Activated B cell treated with CpG ODN at 0.5 μM for 24 hours (primary cell): ENCODE data around the gene LRIG1. TPM values are rescaled to one million over a fixed set of nuclear protein-coding genes. Genes with fewer than 3 reads are reported as not detected.

Source experiments
- ATAC-seq: fragments of 200-7000 bp; cut with Tn5 transposase; one replicate; pipeline ENCODE4 v1.10.0; 2021; ENCODE audit warnings: low read depth, mild to moderate bottlenecking, moderate library complexity
- CTCF ChIA-PET: fragments of 350-600 bp; sonication (Branson Sonifier 250); formaldehyde crosslinking; loops from one replicate; lab custom pipeline; 2021; ENCODE audit warnings: antibody characterized with exemption; lab: Charles Lee
- POLR2A ChIA-PET: fragments of 350-600 bp; sonication (Branson Sonifier 250); formaldehyde crosslinking; loops from one replicate; lab custom pipeline; 2021; ENCODE audit warnings: antibody characterized with exemption; lab: Charles Lee
- DNase-seq: peaks from one replicate; pipeline ENCODE4 v3.0.0; 2022
- H3K27ac Mint-ChIP-seq: one replicate; pipeline ENCODE4 v1.8.0; 2020; ENCODE audit warnings: mixed read lengths
- H3K27me3 Mint-ChIP-seq: one replicate; pipeline ENCODE4 v1.8.0; 2021; ENCODE audit warnings: mixed read lengths
- H3K36me3 Mint-ChIP-seq: one replicate; pipeline ENCODE4 v1.8.0; 2021; ENCODE audit warnings: low read depth, mixed read lengths
- H3K4me1 Mint-ChIP-seq: one replicate; pipeline ENCODE4 v1.8.0; 2021; ENCODE audit warnings: mixed read lengths
- H3K4me3 Mint-ChIP-seq: one replicate; pipeline ENCODE4 v1.8.0; 2020; ENCODE audit warnings: mild to moderate bottlenecking, mixed read lengths
- H3K9me3 Mint-ChIP-seq: one replicate; pipeline ENCODE4 v1.8.0; 2020; ENCODE audit warnings: mixed read lengths
- intact Hi-C: fragments of 100-400 bp; cut with micrococcal nuclease; formaldehyde crosslinking; loops from one replicate; pipeline ENCODE4 v1.15.1; 2024
- total RNA-seq: library from RNA; stranded (reverse); gene quantifications from 2 replicates; pipeline ENCODE4 v1.2.3, GENCODE V29; 2022
- TF ChIP-seq, protein P1 (sequence below): fragments of 200-600 bp; IDR thresholded peaks from one replicate; pipeline ENCODE4 v1.8.0; 2022; ENCODE audit warnings: antibody characterized with exemption, mild to moderate bottlenecking

LRIG1 gene
- total RNA-seq, 1 donor from 2014 or later, result 9.7 TPM

- TF ChIP-seq, protein P1, sequence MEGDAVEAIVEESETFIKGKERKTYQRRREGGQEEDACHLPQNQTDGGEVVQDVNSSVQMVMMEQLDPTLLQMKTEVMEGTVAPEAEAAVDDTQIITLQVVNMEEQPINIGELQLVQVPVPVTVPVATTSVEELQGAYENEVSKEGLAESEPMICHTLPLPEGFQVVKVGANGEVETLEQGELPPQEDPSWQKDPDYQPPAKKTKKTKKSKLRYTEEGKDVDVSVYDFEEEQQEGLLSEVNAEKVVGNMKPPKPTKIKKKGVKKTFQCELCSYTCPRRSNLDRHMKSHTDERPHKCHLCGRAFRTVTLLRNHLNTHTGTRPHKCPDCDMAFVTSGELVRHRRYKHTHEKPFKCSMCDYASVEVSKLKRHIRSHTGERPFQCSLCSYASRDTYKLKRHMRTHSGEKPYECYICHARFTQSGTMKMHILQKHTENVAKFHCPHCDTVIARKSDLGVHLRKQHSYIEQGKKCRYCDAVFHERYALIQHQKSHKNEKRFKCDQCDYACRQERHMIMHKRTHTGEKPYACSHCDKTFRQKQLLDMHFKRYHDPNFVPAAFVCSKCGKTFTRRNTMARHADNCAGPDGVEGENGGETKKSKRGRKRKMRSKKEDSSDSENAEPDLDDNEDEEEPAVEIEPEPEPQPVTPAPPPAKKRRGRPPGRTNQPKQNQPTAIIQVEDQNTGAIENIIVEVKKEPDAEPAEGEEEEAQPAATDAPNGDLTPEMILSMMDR, result no peak
- CTCF ChIA-PET, result interaction anchor here (0.8 kb wide), 1 partner anchor 10 kb away, joined by 3 read pairs; no protein-coding TSS in a partner anchor
- H3K27ac Mint-ChIP-seq, result peak overlapping the region; percentile 95
- H3K9me3 Mint-ChIP-seq, result no peaks in the 10 kb centered on the region
- intact Hi-C loops, result loop anchor here (2.0 to 10.0 kb wide), 3 partner anchors 78 to 532 kb away; partner anchors contain the start of gene SLC25A26
- H3K27me3 Mint-ChIP-seq, result peaks cover 8% of the 10 kb centered on the region
- no peaks in the 10 kb centered on the region for H3K36me3 Mint-ChIP-seq
- H3K4me3 Mint-ChIP-seq, result peak overlapping the region; percentile 71
- DNase-seq (no peak), ATAC-seq (no peak)
- POLR2A ChIA-PET, result interaction anchor here (0.7 kb wide), 1 partner anchor 26 kb away, joined by 7 read pairs; no protein-coding TSS in a partner anchor
- peaks cover 52% of the 10 kb centered on the region for H3K4me1 Mint-ChIP-seq
Measured at GRCh38 chr3:66473181-66473580, 27.6 kb downstream of the LRIG1 start.

DNA sequence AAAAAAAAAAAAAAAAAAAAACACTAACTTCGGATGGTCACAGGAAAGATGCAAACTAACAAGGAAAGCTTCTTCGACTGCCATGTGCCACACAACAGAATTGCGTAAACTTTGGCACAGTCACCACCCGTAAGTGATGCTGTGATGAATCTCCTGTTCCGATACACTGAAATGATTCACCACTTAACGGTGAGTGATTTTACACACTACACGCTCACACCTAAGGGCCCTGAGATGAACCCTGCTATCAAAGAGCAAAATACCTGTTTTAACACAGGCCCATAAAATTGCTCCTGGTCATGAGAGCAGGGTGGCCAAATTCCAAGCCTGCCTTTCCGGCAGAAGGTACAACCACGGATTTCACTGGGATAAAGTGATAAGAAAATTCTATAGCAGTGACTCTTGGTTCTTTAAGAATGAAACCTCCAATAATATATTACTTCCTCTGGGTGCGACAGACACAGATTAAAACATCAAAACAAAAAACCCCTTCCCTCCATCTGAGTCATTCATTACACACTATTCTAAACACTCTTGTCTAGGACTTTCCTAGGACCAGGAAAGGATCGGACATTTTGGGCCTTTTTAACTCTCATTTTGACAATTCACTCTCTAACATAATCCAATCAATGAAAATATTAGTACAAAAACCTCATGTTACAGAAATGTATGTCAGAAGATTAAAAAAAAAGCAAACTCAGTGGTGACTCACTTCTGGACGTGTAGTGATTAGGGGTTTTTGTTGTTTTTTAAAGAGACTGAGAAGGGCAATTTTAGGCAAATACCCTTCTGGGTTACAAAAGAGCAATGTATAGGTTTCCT lies 28.3 kb downstream of the LRIG1 start:
- Mint-ChIP-seq H3K9me3 (no peaks in the 10 kb centered on the region), H3K4me1 (peaks cover 58% of the 10 kb centered on the region)
- peak; percentile 32 for DNase-seq

GRCh38 chr3:66470956-66471686 lies 29.7 kb downstream of the LRIG1 start:
- H3K27ac Mint-ChIP-seq, result no peak overlapping the region
- ATAC-seq (no peak), DNase-seq (no peak)
- no peak overlapping the region for H3K4me3 Mint-ChIP-seq
- no peaks in the 10 kb centered on the region for H3K36me3 Mint-ChIP-seq
- TF ChIP-seq, protein P1, result no peak
- peaks cover 62% of the 10 kb centered on the region for H3K4me1 Mint-ChIP-seq
- intact Hi-C loops, result loop anchor here (5.0 to 10.0 kb wide), 2 partner anchors 249 to 534 kb away; partner anchors contain the start of gene SLC25A26
- peaks cover 19% of the 10 kb centered on the region for H3K27me3 Mint-ChIP-seq
- H3K9me3 Mint-ChIP-seq, result no peaks in the 10 kb centered on the region
- ChIA-PET CTCF (interaction anchor here (1.5 kb wide), 1 partner anchor 10 kb away, joined by 4 read pairs; no protein-coding TSS in a partner anchor), POLR2A (interaction anchor here (1.1 to 2.0 kb wide), 2 partner anchors 10 to 85 kb away, joined by 3 to 8 read pairs; no protein-coding TSS in a partner anchor)

More for the DNA sequence above, 28.3 kb downstream of the LRIG1 start:
- POLR2A ChIA-PET, result interaction anchor here (0.7 to 2.0 kb wide), 4 partner anchors 8 to 86 kb away, joined by 3 to 15 read pairs (median 8); no protein-coding TSS in a partner anchor
- Mint-ChIP-seq H3K27me3 (peaks cover 10% of the 10 kb centered on the region), H3K4me3 (peak overlapping the region; percentile 71), H3K27ac (peak overlapping the region; percentile 95), H3K36me3 (no peaks in the 10 kb centered on the region)
- peak; percentile 87 for ATAC-seq
- CTCF ChIA-PET, result interaction anchor here (1.5 kb wide), 1 partner anchor 8 kb away, joined by 4 read pairs; no protein-coding TSS in a partner anchor
- intact Hi-C loops, result loop anchor here (1.0 to 10.0 kb wide), 6 partner anchors 8 to 532 kb away; partner anchors contain the start of genes LRIG1 and SLC25A26
- TF ChIP-seq, protein P1, result no peak

- POLR2A ChIA-PET, result interaction anchor here (1.0 to 2.4 kb wide), 2 partner anchors 9 to 30 kb away, joined by 3 to 12 read pairs; partner anchors contain the start of gene LRIG1
- CTCF ChIA-PET, result no interaction called here
- Mint-ChIP-seq H3K27me3 (peaks cover 19% of the 10 kb centered on the region), H3K36me3 (no peaks in the 10 kb centered on the region), H3K4me1 (peaks cover 62% of the 10 kb centered on the region), H3K4me3 (no peak overlapping the region), H3K9me3 (no peaks in the 10 kb centered on the region), H3K27ac (no peak overlapping the region)
- intact Hi-C loops, result loop anchor here (5.0 to 10.0 kb wide), 2 partner anchors 248 to 535 kb away; partner anchors contain the start of gene SLC25A26
- ATAC-seq, result no peak
- TF ChIP-seq, protein P1, result no peak
- DNase-seq, result no peak
Measured at GRCh38 chr3:66470285-66470684, 30.5 kb downstream of the LRIG1 start.
